ENCODE results near the gene DIP2C.
"Not testable (repeated sequence)": the region's sequence is repeated elsewhere in the genome, so short reads cannot be mapped to it uniquely, and the experiment has no call there.

Gene DIP2C

GRCh38 chr10:338171-339037 is 351.1 kb downstream of the DIP2C start:
- DNase-seq = no peak

DNA sequence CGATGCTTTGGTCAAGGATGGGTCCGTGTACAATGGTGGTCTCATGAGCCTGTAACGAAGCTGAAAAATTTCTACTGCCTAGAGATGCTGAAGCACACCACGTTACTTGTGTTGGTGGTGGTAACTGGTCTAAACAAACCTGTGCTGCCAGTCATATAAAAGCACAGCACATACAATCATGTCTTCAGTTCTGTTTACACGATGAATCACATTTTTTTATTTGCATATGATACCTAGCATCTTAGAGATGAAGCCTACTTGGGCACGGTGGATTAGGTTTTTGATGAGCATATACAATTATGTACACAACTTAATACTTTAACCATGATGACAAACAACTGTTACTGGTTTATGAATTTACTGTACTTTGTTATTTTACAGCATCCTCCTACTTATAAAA is 353.2 kb downstream of the DIP2C start:
- DNase-seq = no peak

DNA sequence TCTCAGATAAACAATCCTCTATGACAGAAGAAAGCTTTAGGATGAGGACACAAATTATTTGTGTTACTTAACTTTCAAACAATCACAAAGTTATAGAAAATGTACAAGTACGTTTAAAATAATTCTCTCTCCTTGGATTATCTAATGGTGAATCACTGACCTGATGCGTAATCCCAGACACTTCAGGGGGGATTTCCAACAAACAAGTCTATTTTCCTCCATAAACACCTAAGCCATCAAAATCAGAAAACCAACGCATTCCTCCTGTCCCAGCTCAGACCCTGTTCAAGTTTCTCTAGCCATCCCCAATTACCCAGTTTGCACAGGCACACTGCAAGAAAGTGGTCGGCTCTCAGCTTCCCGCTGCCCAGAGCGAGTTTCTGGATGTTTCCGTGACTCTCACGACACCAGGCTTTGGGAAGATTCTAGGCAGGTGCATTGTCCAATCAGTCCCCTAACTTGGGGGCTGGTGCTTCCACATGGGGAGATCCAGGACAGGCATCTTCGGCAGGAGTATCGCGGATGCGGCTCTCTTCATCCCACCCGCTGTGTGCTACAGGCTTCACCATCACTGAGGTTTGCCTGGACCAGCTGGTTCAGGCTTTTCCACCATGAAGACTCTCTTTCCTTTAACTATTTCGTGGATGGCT is 354.2 kb downstream of the DIP2C start:
- no peak for DNase-seq

- no peak for DNase-seq
These were observed 358.3 kb downstream of the DIP2C start for GRCh38 chr10:331186-331585.

- peak; percentile 93 for DNase-seq
These were observed 359.9 kb downstream of the DIP2C start for GRCh38 chr10:329361-330099.

- no peak for DNase-seq
These were observed 361.3 kb downstream of the DIP2C start for GRCh38 chr10:327889-328852.

- no peak for DNase-seq
These were observed 362.4 kb downstream of the DIP2C start for GRCh38 chr10:326894-327635.

- DNase-seq = no peak
These were observed 363.1 kb downstream of the DIP2C start for GRCh38 chr10:326350-326749.

DNA sequence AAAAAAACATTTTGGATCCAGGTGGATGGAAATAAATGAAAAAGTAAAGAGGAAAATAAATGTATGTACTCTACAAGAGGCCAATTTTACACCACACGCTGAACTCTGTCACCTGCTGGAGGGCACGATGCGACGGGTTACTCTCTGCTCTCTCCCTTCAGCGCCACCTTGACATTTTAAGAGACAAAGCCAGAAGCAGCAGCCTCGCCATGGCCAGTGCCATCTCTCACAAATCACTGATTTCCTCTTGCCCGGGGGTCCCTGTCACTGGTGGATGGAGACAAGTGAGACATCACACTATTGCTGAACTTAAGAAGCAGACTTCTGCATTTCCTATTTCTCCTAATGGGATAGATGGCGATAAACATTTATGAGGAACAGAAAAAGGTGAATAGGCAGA is 364.2 kb downstream of the DIP2C start:
- DNase-seq = no peak

GRCh38 chr10:324593-324992 is 364.9 kb downstream of the DIP2C start:
- DNase-seq = no peak

DNA sequence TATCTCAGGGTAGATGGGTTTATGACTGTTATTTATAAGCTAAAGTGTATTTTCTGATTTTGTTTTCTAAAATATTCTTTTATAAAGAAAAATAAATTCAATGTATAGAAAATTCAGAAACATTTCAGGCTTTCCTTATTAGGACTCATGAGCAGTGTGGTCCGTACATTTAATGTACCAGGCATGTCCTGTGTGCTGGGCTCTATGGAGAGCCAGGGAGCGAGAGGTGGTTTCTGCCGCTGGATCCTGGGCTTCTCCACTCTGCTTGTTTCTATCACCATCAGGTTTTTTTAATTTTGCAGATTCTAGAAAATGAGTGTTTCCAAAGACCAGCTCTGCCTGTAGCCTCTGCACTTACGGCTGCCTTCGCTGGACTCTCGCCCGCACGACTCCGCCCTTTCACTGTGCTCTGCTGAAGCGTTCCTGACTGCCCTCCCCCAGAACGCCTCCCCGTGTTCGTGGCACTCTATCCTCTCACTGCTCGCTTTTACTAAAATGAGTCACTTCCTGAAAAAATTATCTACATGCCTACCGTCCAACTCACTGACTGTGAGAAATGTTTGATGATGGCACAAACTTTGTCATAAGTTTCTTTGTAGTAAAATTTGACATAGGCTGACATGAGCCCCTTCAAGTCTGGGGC is 365.7 kb downstream of the DIP2C start:
- peak; percentile 97 for DNase-seq

DNA sequence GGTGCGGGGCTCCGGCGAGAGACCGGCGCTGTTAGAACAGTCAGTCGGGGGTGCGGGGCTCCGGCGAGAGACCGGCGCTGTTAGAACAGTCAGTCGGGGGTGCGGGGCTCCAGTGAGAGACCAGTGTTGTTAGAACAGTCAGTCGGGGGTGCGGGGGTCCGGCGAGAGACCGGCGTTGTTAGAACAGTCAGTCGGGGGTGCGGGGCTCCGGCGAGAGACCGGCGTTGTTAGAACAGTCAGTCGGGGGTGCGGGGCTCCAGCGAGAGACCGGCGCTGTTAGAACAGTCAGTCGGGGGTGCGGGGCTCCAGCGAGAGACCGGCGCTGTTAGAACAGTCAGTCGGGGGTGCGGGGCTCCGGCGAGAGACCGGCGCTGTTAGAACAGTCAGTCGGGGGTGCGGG is 366.4 kb downstream of the DIP2C start:
- DNase-seq = not testable (repeated sequence)

DNA sequence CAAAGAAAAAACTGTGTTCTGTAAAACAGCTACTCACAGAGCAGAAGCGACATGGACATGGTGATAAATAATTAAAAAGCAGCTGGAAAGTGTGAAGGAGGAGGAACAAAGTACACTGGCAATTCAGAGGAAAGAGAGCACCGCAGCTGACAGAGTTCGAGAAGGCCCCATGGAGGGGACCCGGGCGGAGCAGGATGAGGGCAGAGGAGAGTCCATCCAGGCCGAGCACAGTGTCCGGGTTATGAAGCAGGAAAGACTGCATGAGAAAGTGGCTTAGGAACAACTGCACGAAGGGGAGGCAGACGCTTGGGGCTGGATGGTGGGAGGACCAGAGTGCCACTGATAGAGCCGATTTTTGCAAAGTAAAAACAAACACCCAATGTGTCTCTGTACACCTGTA is 368.7 kb downstream of the DIP2C start:
- no peak for DNase-seq

DNA sequence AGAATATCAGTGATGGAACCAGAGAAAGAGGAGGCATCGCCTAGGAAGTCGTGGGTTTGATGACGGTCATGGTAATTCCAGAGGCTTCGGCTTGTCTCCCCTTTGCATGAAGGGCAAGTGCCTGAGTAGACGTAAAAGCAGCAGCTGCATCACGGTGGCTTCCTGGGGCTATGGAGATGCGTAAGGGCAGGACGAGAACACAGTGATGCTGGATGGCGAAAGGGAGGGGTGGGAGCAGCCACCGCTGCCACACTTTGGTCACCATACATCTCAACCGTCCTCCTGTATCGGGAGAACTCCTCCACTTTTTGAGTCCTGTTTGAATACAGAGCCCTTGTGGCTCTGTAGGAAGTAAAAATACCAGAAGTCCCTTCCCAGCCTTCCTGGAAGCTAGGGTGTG is 371.5 kb downstream of the DIP2C start:
- no peak for DNase-seq

GRCh38 chr10:317271-317769 is 372.1 kb downstream of the DIP2C start:
- DNase-seq = peak; percentile 35

GRCh38 chr10:316390-316789 is 373.1 kb downstream of the DIP2C start:
- no peak for DNase-seq

GRCh38 chr10:314871-315270 is 374.6 kb downstream of the DIP2C start:
- peak; percentile 54 for DNase-seq

- DNase-seq = no peak
These were observed 375.1 kb downstream of the DIP2C start for GRCh38 chr10:314381-314780.

DNA sequence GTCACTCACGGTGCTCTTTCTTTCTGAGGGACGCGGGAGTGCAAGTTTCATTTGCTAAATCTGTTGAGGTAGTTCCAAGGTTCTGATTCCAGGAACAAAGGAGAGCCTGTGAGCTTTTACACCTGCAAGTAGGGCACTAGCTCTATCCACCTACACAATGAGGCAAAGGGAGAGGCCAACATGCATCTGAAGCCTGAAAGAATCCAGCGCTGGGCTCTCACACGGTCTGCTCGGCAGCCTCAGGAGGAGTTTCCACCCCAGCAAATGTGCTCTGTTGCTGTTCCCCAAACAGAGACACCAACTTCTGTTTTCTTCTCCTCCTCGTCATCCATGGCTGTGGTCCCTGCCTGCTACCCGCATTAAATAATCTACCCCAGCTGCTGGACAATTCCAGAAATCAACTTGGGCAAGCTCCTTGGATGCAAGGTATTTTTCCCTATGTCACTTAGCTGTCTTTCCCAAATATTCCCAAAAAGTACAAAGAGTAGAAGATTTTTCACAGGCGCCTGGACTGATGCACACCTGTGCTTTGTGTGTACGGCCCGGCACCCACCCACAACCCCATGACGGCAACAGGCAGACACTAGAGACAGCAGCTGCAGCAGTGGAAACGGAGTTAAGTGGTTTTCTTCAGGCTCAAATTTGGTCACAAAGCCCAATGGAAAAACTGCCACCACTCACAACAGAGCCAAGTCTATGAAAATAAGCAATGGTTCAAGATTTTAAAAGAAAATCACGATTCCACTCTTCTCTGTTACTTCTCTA is 377.4 kb downstream of the DIP2C start:
- DNase-seq = no peak

DNA sequence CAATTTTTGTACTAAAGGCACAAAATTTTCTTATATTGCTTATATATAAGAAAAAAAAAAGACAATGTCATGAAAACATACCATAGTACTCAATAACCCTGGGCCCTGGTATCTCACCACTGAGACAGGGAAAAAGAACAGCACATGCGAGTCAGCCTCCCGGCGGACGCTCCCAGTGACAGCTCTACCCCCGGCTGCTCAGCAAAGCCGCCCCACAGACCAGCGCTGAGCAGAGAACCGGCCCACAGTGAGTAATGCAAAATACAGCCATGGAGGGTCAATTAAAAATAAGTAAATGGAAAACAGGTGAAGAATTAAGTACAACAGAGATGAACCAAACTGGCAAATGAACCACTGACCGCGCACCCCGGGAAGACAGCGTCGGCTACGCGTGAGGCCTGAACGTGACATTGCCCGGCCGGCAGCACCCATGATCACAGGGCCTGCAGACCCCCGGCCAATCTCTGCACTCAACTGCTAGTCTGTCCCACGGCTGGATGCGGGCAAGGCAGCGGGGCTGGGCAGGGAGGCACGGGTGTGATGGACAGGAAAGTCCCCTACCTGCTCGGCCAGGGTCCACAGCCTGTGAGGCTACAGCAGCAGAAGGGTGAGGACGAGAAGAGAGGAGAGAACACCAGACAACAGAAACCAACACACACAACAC is 378.4 kb downstream of the DIP2C start:
- DNase-seq = peak; percentile 74

All from fibroblast of skin of right quadriceps (primary cell).